Peyer's patch (tissue), 4 donors: Measurements from ENCODE around the gene C10orf105.

Experiments used
- CTCF ChIP-seq, 6 experiments: fragments of 450-650 bp in 4 of 6; fragments of 200-600 bp in 2 of 6; sonication (generic) in 1 of 6; IDR thresholded peaks; one replicate each; pipeline ENCODE4 v1.5.1; 2017 to 2019; ENCODE audit warnings: antibody characterized with exemption in 6 of 6, mild to moderate bottlenecking in 3 of 6, moderate library complexity in 1 of 6
- POLR2A ChIP-seq, 2 donors: fragments of 450-650 bp; IDR thresholded peaks; one replicate each; pipeline ENCODE4 v1.5.1; 2017; ENCODE audit warnings: antibody characterized with exemption in 2 of 2, mild to moderate bottlenecking in 2 of 2, moderate library complexity in 2 of 2

GRCh38 chr10:71737834-71738197 lies 18.2 kb upstream of the C10orf105 start:
- TF ChIP-seq POLR2A (IDR thresholded peaks at IDR 0.05) (no peak), CTCF (IDR thresholded peaks at IDR 0.05) (no peak)
